ENCODE results near the gene FAM219B. TPM values are rescaled to one million over a fixed set of nuclear protein-coding genes. Genes with fewer than 3 reads are reported as not detected.

FAM219B gene, protein sequence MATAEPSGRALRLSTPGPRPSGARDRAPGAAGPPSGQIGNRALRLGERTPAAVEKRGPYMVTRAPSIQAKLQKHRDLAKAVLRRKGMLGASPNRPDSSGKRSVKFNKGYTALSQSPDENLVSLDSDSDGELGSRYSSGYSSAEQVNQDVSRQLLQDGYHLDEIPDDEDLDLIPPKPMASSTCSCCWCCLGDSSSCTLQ
- total RNA-seq (2021): 67.3 to 99.6 TPM (median 87.8 TPM) in 3 replicates
- percentile 89 among the genes with signal in this experiment for Bru-seq, nascent RNA
- long read RNA-seq, experiment 1, transcript FAM219B-201 (5 exons, 3,550 nt): major isoform, 32 of 134 reads
- long read RNA-seq, experiment 1, transcript FAM219B-217 (4 exons, 3,219 nt): minor isoform, 7 of 134 reads
- long read RNA-seq, experiment 1, transcript FAM219B-202 (5 exons, 587 nt): minor isoform, 17 of 134 reads
- long read RNA-seq, experiment 1, partial matches to known transcripts: 13 of 134 reads
- long read RNA-seq, experiment 1, other reads (novel, unspliced or antisense): 55 of 134 reads
- long read RNA-seq, experiment 2, transcript FAM219B-201 (5 exons, 3,550 nt): major isoform, 10 of 35 reads
- long read RNA-seq, experiment 2, partial matches to known transcripts: 0 of 35 reads
- long read RNA-seq, experiment 2, other reads (novel, unspliced or antisense): 23 of 35 reads
- long read RNA-seq, experiment 3, partial matches to known transcripts: 0 of 5 reads
- long read RNA-seq, experiment 3, other reads (novel, unspliced or antisense): 4 of 5 reads

DNA sequence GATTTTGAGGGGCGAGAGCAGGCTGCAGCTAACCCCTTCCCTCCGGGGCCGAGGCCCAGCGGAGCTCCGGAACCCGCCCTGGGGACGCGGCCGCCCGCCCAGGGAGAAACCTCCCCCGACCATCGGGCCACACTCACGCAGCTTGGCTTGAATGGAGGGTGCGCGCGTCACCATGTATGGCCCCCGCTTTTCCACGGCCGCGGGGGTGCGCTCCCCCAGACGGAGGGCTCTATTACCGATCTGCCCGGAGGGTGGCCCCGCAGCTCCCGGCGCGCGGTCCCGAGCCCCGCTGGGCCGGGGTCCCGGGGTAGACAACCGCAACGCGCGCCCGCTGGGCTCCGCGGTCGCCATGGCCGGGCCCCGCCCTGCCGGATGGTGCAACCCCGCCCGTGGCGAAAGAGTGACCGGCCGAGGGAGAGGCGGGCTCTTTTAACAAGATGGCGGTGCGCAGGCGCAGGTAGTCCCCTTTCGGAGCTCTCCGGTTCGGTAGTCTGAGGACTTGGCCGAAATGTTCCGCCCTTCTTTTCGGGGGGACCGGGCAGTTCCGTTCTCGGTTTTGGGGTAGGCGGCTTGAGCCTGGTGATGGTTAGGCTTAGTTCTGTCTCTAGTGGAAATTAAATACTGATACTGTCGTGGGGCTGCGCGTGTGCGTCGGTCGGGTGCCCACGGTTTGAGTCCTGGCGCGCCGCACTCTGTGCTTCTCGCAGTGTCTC is at the start of gene FAM219B:
Gene FAM219B, minus strand, starts transcription at position 402 of the 713 bp plus-strand sequence. Its CDS starts 51 bp downstream, at position 351.
- POLR2A ChIA-PET: interaction anchor here (0.6 to 1.4 kb wide), 8 partner anchors 9 to 146 kb away, joined by 3 to 12 read pairs (median 4); partner anchors contain the start of genes COX5A, RPP25 and ULK3
- Mint-ChIP-seq H3K4me1 (peaks cover 15% of the 10 kb centered on the region), H3K27me3 (ENCODE audit: low read depth) (no peaks in the 10 kb centered on the region), H3K9me3 (peaks cover 8% of the 10 kb centered on the region), H3K36me3 (peaks cover 56% of the 10 kb centered on the region), H3K27ac (peak within 1 kb of the TSS; percentile 94), H3K4me3 (peak within 1 kb of the TSS; percentile 94)
- CTCF ChIA-PET: interaction anchor here (1.0 to 2.8 kb wide), 14 partner anchors 8 to 285 kb away, joined by 3 to 16 read pairs (median 5); partner anchors contain the start of genes CPLX3 and RPP25
- DNase-seq (ENCODE audit: low spot score) (peak; percentile 93), ATAC-seq (peak; percentile 90)
- TF ChIP-seq, protein P1, sequence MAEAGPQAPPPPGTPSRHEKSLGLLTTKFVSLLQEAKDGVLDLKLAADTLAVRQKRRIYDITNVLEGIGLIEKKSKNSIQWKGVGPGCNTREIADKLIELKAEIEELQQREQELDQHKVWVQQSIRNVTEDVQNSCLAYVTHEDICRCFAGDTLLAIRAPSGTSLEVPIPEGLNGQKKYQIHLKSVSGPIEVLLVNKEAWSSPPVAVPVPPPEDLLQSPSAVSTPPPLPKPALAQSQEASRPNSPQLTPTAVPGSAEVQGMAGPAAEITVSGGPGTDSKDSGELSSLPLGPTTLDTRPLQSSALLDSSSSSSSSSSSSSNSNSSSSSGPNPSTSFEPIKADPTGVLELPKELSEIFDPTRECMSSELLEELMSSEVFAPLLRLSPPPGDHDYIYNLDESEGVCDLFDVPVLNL (CRISPR knock-in tag; IDR thresholded peaks at IDR 0.05; ENCODE audit: borderline replicate concordance, low read depth): peak; percentile 50; the same call in 1 of the 2 replicates
- TF ChIP-seq ZNF263 (CRISPR knock-in tag; IDR thresholded peaks at IDR 0.05; ENCODE audit: low read depth) (0 out of 2 replicates have a peak, but pooled peaks have one; percentile 30), MYBL2 (CRISPR knock-in tag; IDR thresholded peaks at IDR 0.05) (0 out of 2 replicates have a peak, but pooled peaks have one; percentile 65), TEAD4 (CRISPR knock-in tag; IDR thresholded peaks at IDR 0.05) (no peak), FOXJ3 (CRISPR knock-in tag; IDR thresholded peaks at IDR 0.05; ENCODE audit: borderline replicate concordance) (no peak), TEAD1 (CRISPR knock-in tag; IDR thresholded peaks at IDR 0.05) (peak; percentile 18; the same call in 1 of the 2 replicates), KAT7 (CRISPR knock-in tag; IDR thresholded peaks at IDR 0.05; ENCODE audit: borderline replicate concordance) (peak; percentile 93; the same call in 1 of the 2 replicates), RELA (CRISPR knock-in tag; IDR thresholded peaks at IDR 0.05; ENCODE audit: borderline replicate concordance) (no peak; the same call in 1 of the 2 replicates), ZNF219 (CRISPR knock-in tag; IDR thresholded peaks at IDR 0.05; ENCODE audit: borderline replicate concordance) (0 out of 2 replicates have a peak, but pooled peaks have one; percentile 66), SP1 (CRISPR knock-in tag; conservative IDR thresholded peaks at IDR 0.05) (peak; percentile 78), ELF4 (CRISPR knock-in tag; IDR thresholded peaks at IDR 0.05; ENCODE audit: low read depth) (0 out of 2 replicates have a peak, but pooled peaks have one; percentile 53), CBFB (CRISPR knock-in tag; IDR thresholded peaks at IDR 0.05; ENCODE audit: low read depth) (no peak), TP53 (CRISPR knock-in tag; IDR thresholded peaks at IDR 0.05) (0 out of 2 replicates have a peak, but pooled peaks have one; percentile 0)
- TF ChIP-seq, protein P2, sequence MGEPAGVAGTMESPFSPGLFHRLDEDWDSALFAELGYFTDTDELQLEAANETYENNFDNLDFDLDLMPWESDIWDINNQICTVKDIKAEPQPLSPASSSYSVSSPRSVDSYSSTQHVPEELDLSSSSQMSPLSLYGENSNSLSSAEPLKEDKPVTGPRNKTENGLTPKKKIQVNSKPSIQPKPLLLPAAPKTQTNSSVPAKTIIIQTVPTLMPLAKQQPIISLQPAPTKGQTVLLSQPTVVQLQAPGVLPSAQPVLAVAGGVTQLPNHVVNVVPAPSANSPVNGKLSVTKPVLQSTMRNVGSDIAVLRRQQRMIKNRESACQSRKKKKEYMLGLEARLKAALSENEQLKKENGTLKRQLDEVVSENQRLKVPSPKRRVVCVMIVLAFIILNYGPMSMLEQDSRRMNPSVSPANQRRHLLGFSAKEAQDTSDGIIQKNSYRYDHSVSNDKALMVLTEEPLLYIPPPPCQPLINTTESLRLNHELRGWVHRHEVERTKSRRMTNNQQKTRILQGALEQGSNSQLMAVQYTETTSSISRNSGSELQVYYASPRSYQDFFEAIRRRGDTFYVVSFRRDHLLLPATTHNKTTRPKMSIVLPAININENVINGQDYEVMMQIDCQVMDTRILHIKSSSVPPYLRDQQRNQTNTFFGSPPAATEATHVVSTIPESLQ (CRISPR knock-in tag; IDR thresholded peaks at IDR 0.05): no peak
- TF ChIP-seq, protein P3, sequence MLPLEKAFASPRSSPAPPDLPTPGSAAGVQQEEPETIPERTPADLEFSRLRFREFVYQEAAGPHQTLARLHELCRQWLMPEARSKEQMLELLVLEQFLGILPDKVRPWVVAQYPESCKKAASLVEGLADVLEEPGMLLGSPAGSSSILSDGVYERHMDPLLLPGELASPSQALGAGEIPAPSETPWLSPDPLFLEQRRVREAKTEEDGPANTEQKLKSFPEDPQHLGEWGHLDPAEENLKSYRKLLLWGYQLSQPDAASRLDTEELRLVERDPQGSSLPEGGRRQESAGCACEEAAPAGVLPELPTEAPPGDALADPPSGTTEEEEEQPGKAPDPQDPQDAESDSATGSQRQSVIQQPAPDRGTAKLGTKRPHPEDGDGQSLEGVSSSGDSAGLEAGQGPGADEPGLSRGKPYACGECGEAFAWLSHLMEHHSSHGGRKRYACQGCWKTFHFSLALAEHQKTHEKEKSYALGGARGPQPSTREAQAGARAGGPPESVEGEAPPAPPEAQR (CRISPR knock-in tag; IDR thresholded peaks at IDR 0.05): no peak
- TF ChIP-seq, protein P4, sequence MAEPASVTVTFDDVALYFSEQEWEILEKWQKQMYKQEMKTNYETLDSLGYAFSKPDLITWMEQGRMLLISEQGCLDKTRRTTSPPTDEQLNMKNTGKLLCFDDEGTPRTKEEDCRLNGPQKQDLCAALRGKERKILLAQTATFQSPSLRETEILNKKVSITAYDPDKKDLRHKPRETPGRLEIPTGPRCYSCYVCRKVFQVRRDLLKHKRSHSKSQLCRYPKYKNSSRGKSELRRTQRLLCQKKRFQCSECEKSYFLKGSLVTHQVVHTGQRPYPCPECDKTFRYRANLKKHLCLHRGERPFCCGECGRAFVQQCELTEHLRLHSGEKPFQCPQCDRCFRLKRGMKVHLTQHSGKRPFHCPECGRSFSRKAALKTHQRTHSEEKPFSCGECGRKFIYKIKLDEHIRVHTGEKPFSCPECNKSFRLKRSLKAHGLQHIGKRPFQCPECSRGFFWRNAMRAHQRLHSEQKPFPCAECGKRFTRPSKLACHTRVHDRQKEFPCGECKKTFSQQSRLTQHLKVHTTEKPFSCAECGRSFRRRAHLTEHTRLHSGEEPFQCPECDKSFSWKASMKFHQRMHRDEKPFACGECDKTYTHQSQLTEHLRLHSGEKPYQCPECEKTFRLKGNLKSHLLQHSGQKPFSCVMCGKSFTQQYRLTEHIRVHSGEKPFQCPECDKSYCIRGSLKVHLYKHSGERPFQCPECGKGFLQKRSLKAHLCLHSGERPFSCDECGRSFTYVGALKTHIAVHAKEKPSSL (CRISPR knock-in tag; conservative IDR thresholded peaks at IDR 0.05): no peak
- TF ChIP-seq, protein P5, sequence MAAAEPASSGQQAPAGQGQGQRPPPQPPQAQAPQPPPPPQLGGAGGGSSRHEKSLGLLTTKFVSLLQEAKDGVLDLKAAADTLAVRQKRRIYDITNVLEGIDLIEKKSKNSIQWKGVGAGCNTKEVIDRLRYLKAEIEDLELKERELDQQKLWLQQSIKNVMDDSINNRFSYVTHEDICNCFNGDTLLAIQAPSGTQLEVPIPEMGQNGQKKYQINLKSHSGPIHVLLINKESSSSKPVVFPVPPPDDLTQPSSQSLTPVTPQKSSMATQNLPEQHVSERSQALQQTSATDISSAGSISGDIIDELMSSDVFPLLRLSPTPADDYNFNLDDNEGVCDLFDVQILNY (CRISPR knock-in tag; IDR thresholded peaks at IDR 0.05): peak; percentile 85
- TF ChIP-seq, protein P6, sequence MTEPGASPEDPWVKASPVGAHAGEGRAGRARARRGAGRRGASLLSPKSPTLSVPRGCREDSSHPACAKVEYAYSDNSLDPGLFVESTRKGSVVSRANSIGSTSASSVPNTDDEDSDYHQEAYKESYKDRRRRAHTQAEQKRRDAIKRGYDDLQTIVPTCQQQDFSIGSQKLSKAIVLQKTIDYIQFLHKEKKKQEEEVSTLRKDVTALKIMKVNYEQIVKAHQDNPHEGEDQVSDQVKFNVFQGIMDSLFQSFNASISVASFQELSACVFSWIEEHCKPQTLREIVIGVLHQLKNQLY (CRISPR knock-in tag; IDR thresholded peaks at IDR 0.05): 0 out of 2 replicates have a peak, but pooled peaks have one; percentile 22
- TF ChIP-seq, protein P7, sequence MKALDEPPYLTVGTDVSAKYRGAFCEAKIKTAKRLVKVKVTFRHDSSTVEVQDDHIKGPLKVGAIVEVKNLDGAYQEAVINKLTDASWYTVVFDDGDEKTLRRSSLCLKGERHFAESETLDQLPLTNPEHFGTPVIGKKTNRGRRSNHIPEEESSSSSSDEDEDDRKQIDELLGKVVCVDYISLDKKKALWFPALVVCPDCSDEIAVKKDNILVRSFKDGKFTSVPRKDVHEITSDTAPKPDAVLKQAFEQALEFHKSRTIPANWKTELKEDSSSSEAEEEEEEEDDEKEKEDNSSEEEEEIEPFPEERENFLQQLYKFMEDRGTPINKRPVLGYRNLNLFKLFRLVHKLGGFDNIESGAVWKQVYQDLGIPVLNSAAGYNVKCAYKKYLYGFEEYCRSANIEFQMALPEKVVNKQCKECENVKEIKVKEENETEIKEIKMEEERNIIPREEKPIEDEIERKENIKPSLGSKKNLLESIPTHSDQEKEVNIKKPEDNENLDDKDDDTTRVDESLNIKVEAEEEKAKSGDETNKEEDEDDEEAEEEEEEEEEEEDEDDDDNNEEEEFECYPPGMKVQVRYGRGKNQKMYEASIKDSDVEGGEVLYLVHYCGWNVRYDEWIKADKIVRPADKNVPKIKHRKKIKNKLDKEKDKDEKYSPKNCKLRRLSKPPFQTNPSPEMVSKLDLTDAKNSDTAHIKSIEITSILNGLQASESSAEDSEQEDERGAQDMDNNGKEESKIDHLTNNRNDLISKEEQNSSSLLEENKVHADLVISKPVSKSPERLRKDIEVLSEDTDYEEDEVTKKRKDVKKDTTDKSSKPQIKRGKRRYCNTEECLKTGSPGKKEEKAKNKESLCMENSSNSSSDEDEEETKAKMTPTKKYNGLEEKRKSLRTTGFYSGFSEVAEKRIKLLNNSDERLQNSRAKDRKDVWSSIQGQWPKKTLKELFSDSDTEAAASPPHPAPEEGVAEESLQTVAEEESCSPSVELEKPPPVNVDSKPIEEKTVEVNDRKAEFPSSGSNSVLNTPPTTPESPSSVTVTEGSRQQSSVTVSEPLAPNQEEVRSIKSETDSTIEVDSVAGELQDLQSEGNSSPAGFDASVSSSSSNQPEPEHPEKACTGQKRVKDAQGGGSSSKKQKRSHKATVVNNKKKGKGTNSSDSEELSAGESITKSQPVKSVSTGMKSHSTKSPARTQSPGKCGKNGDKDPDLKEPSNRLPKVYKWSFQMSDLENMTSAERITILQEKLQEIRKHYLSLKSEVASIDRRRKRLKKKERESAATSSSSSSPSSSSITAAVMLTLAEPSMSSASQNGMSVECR (CRISPR knock-in tag; IDR thresholded peaks at IDR 0.05; ENCODE audit: borderline replicate concordance): peak; percentile 82; the same call in 1 of the 2 replicates
